Stomach smooth muscle (tissue), 2 donors: ENCODE results near the gene STX10.
"Not testable (repeated sequence)": the region's sequence is repeated elsewhere in the genome, so short reads cannot be mapped to it uniquely, and the experiment has no call there.

Experiments
- H3K27ac ChIP-seq: one replicate; pipeline ENCODE4 v1.7.0; 2013; ENCODE audit warnings: mild to moderate bottlenecking, low read length, inconsistent platforms
- H3K27me3 ChIP-seq, 2 donors: one replicate each; pipeline ENCODE4 v1.7.0; 2013; ENCODE audit warnings: low read length in 2 of 2; ENCODE audit not compliant: insufficient read depth in 2 of 2, control insufficient read depth in 1 of 2
- H3K36me3 ChIP-seq, 2 donors: one replicate each; pipeline ENCODE4 v1.7.0; 2013; ENCODE audit warnings: low read length in 2 of 2; ENCODE audit not compliant: control insufficient read depth in 2 of 2, insufficient read depth in 2 of 2
- H3K4me1 ChIP-seq: one replicate; pipeline ENCODE4 v1.7.0; 2013; ENCODE audit warnings: low read length; ENCODE audit not compliant: control insufficient read depth, insufficient read depth
- H3K4me3 ChIP-seq, 2 donors: one replicate each; pipeline ENCODE4 v1.7.0; 2013; ENCODE audit warnings: low read length in 2 of 2
- H3K9ac ChIP-seq, 2 donors: one replicate each; pipeline ENCODE4 v1.7.0; 2013; ENCODE audit warnings: low read length in 2 of 2, mild to moderate bottlenecking in 1 of 2
- H3K9me3 ChIP-seq, 2 donors: one replicate each; pipeline ENCODE4 v1.7.0; 2013; ENCODE audit warnings: low read length in 2 of 2; ENCODE audit not compliant: control insufficient read depth in 2 of 2
- donor health status: healthy.
- donor health status: Pancreatic carcinoma.

The STX10 gene

GRCh38 chr19:13178291-13178690, 28.1 kb upstream of the STX10 start:
- H3K9ac ChIP-seq, H3K27ac ChIP-seq, H3K9me3 ChIP-seq, H3K27me3 ChIP-seq, H3K4me1 ChIP-seq, H3K36me3 ChIP-seq, H3K4me3 ChIP-seq: not testable (repeated sequence)

GRCh38 chr19:13177584-13177983, 27.4 kb upstream of the STX10 start:
- H3K9ac ChIP-seq, H3K27ac ChIP-seq, H3K27me3 ChIP-seq, H3K9me3 ChIP-seq, H3K4me3 ChIP-seq, H3K36me3 ChIP-seq, H3K4me1 ChIP-seq: not testable (repeated sequence)

GRCh38 chr19:13176345-13176744, 26.2 kb upstream of the STX10 start:
- Histone ChIP-seq H3K4me3 (no peak overlapping the region), H3K27me3 (no peaks in the 10 kb centered on the region), H3K9ac (no peak overlapping the region), H3K4me1 (peaks cover 6% of the 10 kb centered on the region), H3K27ac (no peak overlapping the region), H3K36me3 (no peaks in the 10 kb centered on the region), H3K9me3 (no peaks in the 10 kb centered on the region)

- Histone ChIP-seq H3K27ac (no peak overlapping the region), H3K9ac (no peak overlapping the region), H3K36me3 (no peaks in the 10 kb centered on the region), H3K4me3 (no peak overlapping the region), H3K4me1 (peaks cover 6% of the 10 kb centered on the region), H3K27me3 (no peaks in the 10 kb centered on the region), H3K9me3 (no peaks in the 10 kb centered on the region)
Measured at GRCh38 chr19:13173139-13173737, 23.1 kb upstream of the STX10 start.

GRCh38 chr19:13172346-13173138, 22.4 kb upstream of the STX10 start:
- Histone ChIP-seq H3K4me3 (no peak overlapping the region), H3K36me3 (no peaks in the 10 kb centered on the region), H3K9me3 (no peaks in the 10 kb centered on the region), H3K27ac (no peak overlapping the region), H3K27me3 (no peaks in the 10 kb centered on the region), H3K4me1 (peaks cover 11% of the 10 kb centered on the region), H3K9ac (peak overlapping the region in 1 of 2 donors; percentile 29)

- no peak overlapping the region for H3K9ac ChIP-seq
- no peaks in the 10 kb centered on the region for H3K36me3 ChIP-seq
- H3K27me3 ChIP-seq, result no peaks in the 10 kb centered on the region
- no peak overlapping the region for H3K27ac ChIP-seq
- H3K4me1 ChIP-seq, result peaks cover 16% of the 10 kb centered on the region
- H3K4me3 ChIP-seq, result no peak overlapping the region
- H3K9me3 ChIP-seq, result no peaks in the 10 kb centered on the region
Measured at GRCh38 chr19:13171146-13171545, 21.0 kb upstream of the STX10 start.

- Histone ChIP-seq H3K27me3 (no peaks in the 10 kb centered on the region), H3K4me1 (peaks cover 18% of the 10 kb centered on the region), H3K9me3 (no peaks in the 10 kb centered on the region), H3K9ac (no peak overlapping the region), H3K4me3 (no peak overlapping the region), H3K36me3 (no peaks in the 10 kb centered on the region), H3K27ac (no peak overlapping the region)
Measured at GRCh38 chr19:13169769-13170168, 19.6 kb upstream of the STX10 start.

- not testable (repeated sequence) for H3K9me3 ChIP-seq, H3K27me3 ChIP-seq, H3K27ac ChIP-seq, H3K4me3 ChIP-seq, H3K36me3 ChIP-seq, H3K9ac ChIP-seq
- H3K4me1 ChIP-seq, result peaks cover 35% of the 10 kb centered on the region
Measured at GRCh38 chr19:13166151-13166550, 16.0 kb upstream of the STX10 start.

- Histone ChIP-seq H3K36me3 (no peaks in the 10 kb centered on the region), H3K9me3 (no peaks in the 10 kb centered on the region), H3K4me3 (peak overlapping the region in 1 of 2 donors; percentile 15), H3K9ac (no peak overlapping the region), H3K4me1 (peaks cover 35% of the 10 kb centered on the region), H3K27ac (peak overlapping the region; percentile 93), H3K27me3 (no peaks in the 10 kb centered on the region)
Measured at GRCh38 chr19:13165162-13165997, 15.2 kb upstream of the STX10 start.

- peaks cover 35% of the 10 kb centered on the region for H3K4me1 ChIP-seq
- H3K27ac ChIP-seq, result peak overlapping the region; percentile 93
- H3K9me3 ChIP-seq, result no peaks in the 10 kb centered on the region
- H3K9ac ChIP-seq, result peak overlapping the region; percentile 62 to 74
- no peaks in the 10 kb centered on the region for H3K36me3 ChIP-seq
- H3K27me3 ChIP-seq, result no peaks in the 10 kb centered on the region
- peak overlapping the region in 1 of 2 donors; percentile 74 for H3K4me3 ChIP-seq
Measured at GRCh38 chr19:13164343-13165161, 14.4 kb upstream of the STX10 start.
